Body of pancreas (tissue), 4 donors: ENCODE results near the gene NEXN.

Experiments used
- POLR2A ChIP-seq, 3 donors: fragments of 450-650 bp; IDR thresholded peaks; one replicate each; pipeline ENCODE4 v1.6.1; 2016; ENCODE audit warnings: antibody characterized with exemption in 3 of 3, mild to moderate bottlenecking in 2 of 3
- TF ChIP-seq, protein P1 (sequence below), 7 experiments: fragments of 450-650 bp in 4 of 7; fragments of 200-600 bp in 3 of 7; sonication (generic) in 3 of 7; IDR thresholded peaks; one replicate each; pipeline ENCODE4 v1.5.1; 2016 to 2019; ENCODE audit warnings: antibody characterized with exemption in 7 of 7

DNA sequence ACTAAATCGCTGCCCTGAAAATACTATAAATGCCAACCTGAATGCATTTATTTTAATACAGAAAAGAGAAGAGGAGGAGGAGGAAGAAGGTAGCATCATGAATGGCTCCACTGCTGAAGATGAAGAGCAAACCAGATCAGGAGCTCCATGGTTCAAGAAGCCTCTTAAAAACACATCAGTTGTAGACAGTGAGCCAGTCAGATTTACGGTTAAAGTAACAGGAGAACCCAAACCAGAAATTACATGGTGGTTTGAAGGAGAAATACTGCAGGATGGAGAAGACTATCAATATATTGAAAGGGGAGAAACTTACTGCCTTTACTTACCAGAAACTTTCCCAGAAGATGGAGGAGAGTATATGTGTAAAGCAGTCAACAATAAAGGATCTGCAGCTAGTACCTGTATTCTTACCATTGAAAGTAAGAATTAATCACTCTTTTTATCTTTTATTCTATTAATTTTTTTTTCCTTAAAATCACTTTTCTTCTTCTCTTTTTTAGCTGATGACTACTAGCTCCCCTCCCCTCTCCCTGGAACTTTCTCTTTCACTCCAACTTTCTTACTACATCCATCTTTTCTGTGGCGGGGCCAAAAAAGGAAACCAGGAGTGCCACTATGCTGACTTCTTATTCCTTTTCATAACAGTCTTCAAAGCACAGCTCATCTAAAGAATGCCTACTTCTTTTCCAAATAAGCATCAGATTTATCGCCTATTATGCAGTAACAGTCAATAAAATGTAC lies 54.1 kb downstream of the NEXN start:
- TF ChIP-seq, protein P1, sequence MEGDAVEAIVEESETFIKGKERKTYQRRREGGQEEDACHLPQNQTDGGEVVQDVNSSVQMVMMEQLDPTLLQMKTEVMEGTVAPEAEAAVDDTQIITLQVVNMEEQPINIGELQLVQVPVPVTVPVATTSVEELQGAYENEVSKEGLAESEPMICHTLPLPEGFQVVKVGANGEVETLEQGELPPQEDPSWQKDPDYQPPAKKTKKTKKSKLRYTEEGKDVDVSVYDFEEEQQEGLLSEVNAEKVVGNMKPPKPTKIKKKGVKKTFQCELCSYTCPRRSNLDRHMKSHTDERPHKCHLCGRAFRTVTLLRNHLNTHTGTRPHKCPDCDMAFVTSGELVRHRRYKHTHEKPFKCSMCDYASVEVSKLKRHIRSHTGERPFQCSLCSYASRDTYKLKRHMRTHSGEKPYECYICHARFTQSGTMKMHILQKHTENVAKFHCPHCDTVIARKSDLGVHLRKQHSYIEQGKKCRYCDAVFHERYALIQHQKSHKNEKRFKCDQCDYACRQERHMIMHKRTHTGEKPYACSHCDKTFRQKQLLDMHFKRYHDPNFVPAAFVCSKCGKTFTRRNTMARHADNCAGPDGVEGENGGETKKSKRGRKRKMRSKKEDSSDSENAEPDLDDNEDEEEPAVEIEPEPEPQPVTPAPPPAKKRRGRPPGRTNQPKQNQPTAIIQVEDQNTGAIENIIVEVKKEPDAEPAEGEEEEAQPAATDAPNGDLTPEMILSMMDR (IDR thresholded peaks at IDR 0.05), result no peak
- no peak for TF ChIP-seq POLR2A (IDR thresholded peaks at IDR 0.05)
